PC-9 (cell line): ENCODE results near the gene DEAF1. TPM values are rescaled to one million over a fixed set of nuclear protein-coding genes. Genes with fewer than 3 reads are reported as not detected.

Source experiments
- BruUV-seq: library from RNA; stranded (reverse); fragments of 400-500 nt; replicated peaks from 2 replicates; lab custom pipeline; 2021; lab: Mats Ljungman, UMichigan
- CTCF ChIA-PET: fragments of 300-600 bp; sonication (Branson Sonifier 250); formaldehyde crosslinking; loops from one replicate; lab custom pipeline; 2022; ENCODE audit warnings: antibody characterized with exemption; lab: Charles Lee
- POLR2A ChIA-PET: fragments of 300-600 bp; sonication (Branson Sonifier 250); formaldehyde crosslinking; loops from one replicate; lab custom pipeline; 2022; ENCODE audit warnings: antibody characterized with exemption; ENCODE audit not compliant: unreplicated experiment; lab: Charles Lee
- DNase-seq, 2 experiments: peaks; one replicate each; pipeline versions ENCODE4 v3.0.0 to v3.0.0-alpha.2; 2015 to 2022; ENCODE audit warnings: mixed read lengths in 1 of 2
- H2AFZ ChIP-seq: fragments of 200-600 bp; sonication (generic); 2 replicates; pipeline ENCODE4 v1.8.1; 2017; ENCODE audit warnings: antibody characterized with exemption
- H3F3A ChIP-seq: fragments of 200-600 bp; sonication (generic); 2 replicates; pipeline ENCODE4 v1.8.1; 2017; ENCODE audit warnings: antibody characterized with exemption, mild to moderate bottlenecking, low read depth; ENCODE audit not compliant: insufficient read depth
- H3K27ac ChIP-seq: fragments of 200-600 bp; sonication (generic); 2 replicates; pipeline ENCODE4 v1.6.1; 2016; ENCODE audit warnings: mixed run types
- H3K27me3 ChIP-seq: fragments of 200-600 bp; sonication (generic); 2 replicates; pipeline ENCODE4 v1.6.1; 2016; ENCODE audit warnings: low read depth, mixed run types; ENCODE audit not compliant: insufficient read depth
- H3K36me3 ChIP-seq: fragments of 200-600 bp; sonication (generic); 2 replicates; pipeline ENCODE4 v1.6.1; 2016; ENCODE audit warnings: low read depth, mixed run types
- H3K4me1 ChIP-seq: fragments of 200-600 bp; sonication (generic); replicated peaks from 2 replicates; pipeline ENCODE4 v1.6.1; 2016; ENCODE audit warnings: mixed run types; ENCODE audit not compliant: insufficient read depth
- H3K4me2 ChIP-seq: fragments of 200-600 bp; sonication (generic); 2 replicates; pipeline ENCODE4 v1.6.1; 2017; ENCODE audit warnings: mixed run types
- H3K4me3 ChIP-seq: fragments of 200-600 bp; sonication (generic); 2 replicates; pipeline ENCODE4 v1.6.1; 2016; ENCODE audit warnings: mixed run types
- H3K79me2 ChIP-seq: fragments of 200-600 bp; sonication (generic); 2 replicates; pipeline ENCODE4 v1.6.1; 2017; ENCODE audit warnings: low read depth, mixed run types
- H3K9me2 ChIP-seq: fragments of 200-600 bp; sonication (generic); 2 replicates; pipeline ENCODE4 v1.8.1; 2017; ENCODE audit warnings: mild to moderate bottlenecking; ENCODE audit not compliant: insufficient read depth
- H3K9me3 ChIP-seq: fragments of 200-600 bp; sonication (generic); 2 replicates; pipeline ENCODE4 v1.8.1; 2016; ENCODE audit warnings: low read depth; ENCODE audit not compliant: insufficient read depth
- H4K20me1 ChIP-seq: fragments of 200-600 bp; sonication (generic); 2 replicates; pipeline ENCODE4 v1.8.1; 2017; ENCODE audit not compliant: insufficient read depth
- EZH2 ChIP-seq: fragments of 200-600 bp; sonication (generic); IDR thresholded peaks from 2 replicates; pipeline ENCODE4 v1.8.0; 2017; ENCODE audit warnings: antibody characterized with exemption, low read depth
- intact Hi-C: fragments of 100-400 bp; cut with micrococcal nuclease; formaldehyde crosslinking; loops from one replicate; pipeline ENCODE4 v1.10.0; 2022; ENCODE audit not compliant: unreplicated experiment
- total RNA-seq: library from RNA; stranded (reverse); gene quantifications from 2 replicates; pipeline ENCODE4 v1.2.3, GENCODE V29; 2021
- TF ChIP-seq, protein P1 (sequence below): fragments of 200-600 bp; sonication (generic); conservative IDR thresholded peaks from 2 replicates; pipeline ENCODE4 v1.6.1; 2017; ENCODE audit warnings: mixed run types, antibody characterized with exemption, mild to moderate bottlenecking, moderate library complexity

DEAF1 gene
- total RNA-seq, 1 experiment from 2014 or later: 36.9 TPM

DNA sequence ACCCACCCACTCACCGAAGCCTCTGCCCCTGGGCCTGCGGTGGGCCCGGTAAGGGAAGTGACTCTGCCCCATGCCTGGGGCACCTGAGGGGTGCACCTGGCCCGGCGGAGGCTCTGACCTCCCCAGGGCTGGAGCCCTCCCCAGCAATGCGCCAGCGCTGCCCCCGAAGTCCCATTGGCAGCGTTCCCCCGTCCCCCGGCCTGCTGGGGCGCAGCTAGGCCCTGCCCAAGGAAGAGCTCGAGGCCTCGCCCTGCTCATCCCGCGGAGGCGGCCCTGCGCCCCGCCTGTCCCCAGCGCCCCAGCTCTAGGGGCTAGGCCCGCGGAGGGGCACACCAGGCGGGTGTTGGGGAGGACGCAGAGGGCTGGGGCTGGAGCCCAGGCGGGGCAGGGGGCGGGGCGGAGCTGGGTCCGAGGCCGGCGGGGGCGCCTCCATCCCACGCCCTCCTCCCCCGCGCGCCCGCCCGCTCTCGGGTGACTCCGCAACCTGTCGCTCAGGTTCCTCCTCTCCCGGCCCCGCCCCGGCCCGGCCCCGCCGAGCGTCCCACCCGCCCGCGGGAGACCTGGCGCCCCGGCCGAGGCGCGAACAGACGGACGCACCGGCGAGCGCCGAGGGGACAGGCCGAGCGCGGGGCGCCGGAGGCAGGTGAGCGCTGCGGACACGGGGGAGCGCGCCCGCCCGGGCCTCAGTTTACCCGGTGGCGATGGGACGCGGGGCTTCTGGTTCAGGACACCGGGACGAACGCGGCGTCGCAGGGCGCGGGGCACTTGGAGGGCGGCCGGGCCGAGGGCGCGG is 10.8 kb upstream of the DEAF1 start, which contains the start of gene EPS8L2:
TSS of gene EPS8L2 (plus strand) at position 586 of the 793 bp plus-strand sequence. CDS start 3,177 bp downstream, outside the sequence.
- peaks cover 17% of the 10 kb centered on the region for H3K4me1 ChIP-seq
- peak; percentile 43 to 77 for DNase-seq
- POLR2A ChIA-PET: interaction anchor here (0.5 to 0.6 kb wide), 3 partner anchors 9 to 199 kb away, joined by 3 to 8 read pairs (median 3); no protein-coding TSS in a partner anchor
- 0 out of 2 replicates have a peak within 1 kb of the TSS, but pooled peaks have one; percentile 27 for H2AFZ ChIP-seq
- no peaks in the 10 kb centered on the region for H3K27me3 ChIP-seq
- peak within 1 kb of the TSS; percentile 84 for H3K4me3 ChIP-seq
- no TSS peak for BruUV-seq
- H3K9me3 ChIP-seq: no peaks in the 10 kb centered on the region
- H3K9me2 ChIP-seq: no peaks in the 10 kb centered on the region
- peaks cover 14% of the 10 kb centered on the region; the same call in 1 of the 2 replicates for H3F3A ChIP-seq
- H3K4me2 ChIP-seq: peak within 1 kb of the TSS; percentile 93
- H4K20me1 ChIP-seq: no peaks in the 10 kb centered on the region; the same call in 1 of the 2 replicates
- H3K27ac ChIP-seq: peak within 1 kb of the TSS; percentile 81
- peaks cover 33% of the 10 kb centered on the region for H3K79me2 ChIP-seq
- CTCF ChIA-PET: no interaction called here
- H3K36me3 ChIP-seq: no peaks in the 10 kb centered on the region
- intact Hi-C loops: loop anchor here (2.0 kb wide), 1 partner anchor 41 kb away; the partner anchor contains the start of gene TALDO1
- TF ChIP-seq, protein P1, sequence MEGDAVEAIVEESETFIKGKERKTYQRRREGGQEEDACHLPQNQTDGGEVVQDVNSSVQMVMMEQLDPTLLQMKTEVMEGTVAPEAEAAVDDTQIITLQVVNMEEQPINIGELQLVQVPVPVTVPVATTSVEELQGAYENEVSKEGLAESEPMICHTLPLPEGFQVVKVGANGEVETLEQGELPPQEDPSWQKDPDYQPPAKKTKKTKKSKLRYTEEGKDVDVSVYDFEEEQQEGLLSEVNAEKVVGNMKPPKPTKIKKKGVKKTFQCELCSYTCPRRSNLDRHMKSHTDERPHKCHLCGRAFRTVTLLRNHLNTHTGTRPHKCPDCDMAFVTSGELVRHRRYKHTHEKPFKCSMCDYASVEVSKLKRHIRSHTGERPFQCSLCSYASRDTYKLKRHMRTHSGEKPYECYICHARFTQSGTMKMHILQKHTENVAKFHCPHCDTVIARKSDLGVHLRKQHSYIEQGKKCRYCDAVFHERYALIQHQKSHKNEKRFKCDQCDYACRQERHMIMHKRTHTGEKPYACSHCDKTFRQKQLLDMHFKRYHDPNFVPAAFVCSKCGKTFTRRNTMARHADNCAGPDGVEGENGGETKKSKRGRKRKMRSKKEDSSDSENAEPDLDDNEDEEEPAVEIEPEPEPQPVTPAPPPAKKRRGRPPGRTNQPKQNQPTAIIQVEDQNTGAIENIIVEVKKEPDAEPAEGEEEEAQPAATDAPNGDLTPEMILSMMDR: no peak
- no peak for TF ChIP-seq EZH2

DNA sequence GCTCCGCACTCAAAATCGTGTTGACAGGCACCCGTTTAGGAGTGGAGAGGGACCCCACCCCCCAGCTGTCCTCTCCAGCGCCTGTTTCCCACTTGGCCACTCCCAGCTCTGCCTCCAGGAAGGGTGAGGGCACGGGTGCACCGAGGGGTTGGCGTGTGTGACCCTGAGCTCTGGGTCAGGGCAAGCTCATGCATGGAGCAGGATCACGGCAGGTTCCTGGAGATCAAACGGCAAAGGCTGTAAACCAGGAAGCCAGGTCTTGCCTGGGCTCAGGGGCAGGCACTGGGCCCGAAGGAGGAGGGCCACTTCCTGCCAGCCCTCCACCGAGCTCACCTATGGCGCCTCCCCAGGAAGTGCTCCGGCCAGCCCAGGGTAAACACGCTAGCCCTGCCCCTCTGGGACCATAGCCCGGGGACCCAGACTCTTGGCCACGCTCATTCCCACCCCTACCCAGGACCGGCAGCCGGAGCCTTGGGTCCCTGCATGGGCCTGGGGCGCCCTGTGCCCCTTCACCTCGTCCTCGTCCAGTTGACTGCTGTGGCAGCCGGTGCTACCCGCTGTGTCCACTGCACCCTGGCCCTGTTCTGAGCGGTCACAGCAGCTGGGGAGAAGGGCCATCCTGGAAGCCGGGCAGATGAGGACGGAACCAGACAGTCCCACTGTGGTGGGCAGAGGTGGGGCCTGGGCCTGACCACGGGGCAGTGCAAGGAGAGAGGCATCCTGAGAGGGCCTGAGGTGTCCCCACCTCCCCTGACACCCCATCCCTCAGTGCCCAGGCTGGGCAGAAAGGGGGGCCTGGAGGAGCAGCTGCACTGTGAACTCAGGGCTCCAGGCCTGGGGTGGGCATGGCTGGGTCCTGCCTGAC is 10.0 kb upstream of the DEAF1 start:
- peak overlapping the region; percentile 93 for H3K4me2 ChIP-seq
- no peaks in the 10 kb centered on the region for H3K9me3 ChIP-seq
- no peaks in the 10 kb centered on the region; the same call in 1 of the 2 replicates for H4K20me1 ChIP-seq
- H3K4me3 ChIP-seq: peak overlapping the region; percentile 84
- ChIA-PET CTCF (no interaction called here), POLR2A (interaction anchor here (0.5 to 1.0 kb wide), 3 partner anchors 9 to 198 kb away, joined by 3 to 7 read pairs (median 5); partner anchors contain the start of gene TMEM80)
- H3K36me3 ChIP-seq: no peaks in the 10 kb centered on the region
- peaks cover 17% of the 10 kb centered on the region for H3K4me1 ChIP-seq
- peaks cover 14% of the 10 kb centered on the region; the same call in 1 of the 2 replicates for H3F3A ChIP-seq
- peaks cover 27% of the 10 kb centered on the region for H3K79me2 ChIP-seq
- DNase-seq: peak; percentile 78 to 83
- H3K9me2 ChIP-seq: no peaks in the 10 kb centered on the region
- intact Hi-C loops: no loop called here
- TSS peak; percentile 21 for BruUV-seq
- no peak overlapping the region for H2AFZ ChIP-seq
- no peaks in the 10 kb centered on the region for H3K27me3 ChIP-seq
- no peak for TF ChIP-seq EZH2
- TF ChIP-seq, protein P1: no peak
- H3K27ac ChIP-seq: peak overlapping the region; percentile 55

DNA sequence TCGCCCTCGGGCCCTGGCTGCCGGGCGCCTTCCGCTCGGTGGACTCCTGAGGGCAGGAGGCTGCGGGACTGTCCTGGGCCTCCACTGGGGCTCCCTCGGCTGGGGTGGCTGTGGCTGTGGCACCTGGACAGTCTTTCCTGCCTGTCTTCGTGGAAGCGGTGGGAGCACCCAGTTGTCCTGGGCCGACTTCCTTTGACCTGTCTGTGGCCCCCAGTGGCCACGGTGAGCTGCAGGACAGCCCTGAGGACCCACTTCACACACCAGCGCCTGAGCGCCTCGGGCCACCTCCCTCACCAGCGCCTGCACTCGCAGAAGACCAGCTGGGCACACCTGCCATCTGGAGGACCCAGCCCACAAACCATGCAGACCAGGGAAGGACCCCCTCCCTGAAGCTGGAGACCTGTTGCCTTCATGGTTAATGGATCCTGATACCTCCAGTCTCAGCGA is 9.2 kb upstream of the DEAF1 start:
- H3K79me2 ChIP-seq: peaks cover 19% of the 10 kb centered on the region
- peak overlapping the region; percentile 93 for H3K4me2 ChIP-seq
- no peaks in the 10 kb centered on the region for H3K36me3 ChIP-seq
- peaks cover 17% of the 10 kb centered on the region for H3K4me1 ChIP-seq
- no peak for DNase-seq
- no peaks in the 10 kb centered on the region; the same call in 1 of the 2 replicates for H4K20me1 ChIP-seq
- H3K9me3 ChIP-seq: no peaks in the 10 kb centered on the region
- no peaks in the 10 kb centered on the region for H3K27me3 ChIP-seq
- POLR2A ChIA-PET: interaction anchor here (0.6 to 1.0 kb wide), 2 partner anchors 8 to 140 kb away, joined by 5 to 7 read pairs; partner anchors contain the start of gene TMEM80
- no peaks in the 10 kb centered on the region for H3K9me2 ChIP-seq
- peak overlapping the region; percentile 84; the same call in 1 of the 2 replicates for H3K4me3 ChIP-seq
- no peak for TF ChIP-seq EZH2
- TF ChIP-seq, protein P1: no peak
- intact Hi-C loops: no loop called here
- H3K27ac ChIP-seq: peak overlapping the region; percentile 55
- CTCF ChIA-PET: no interaction called here
- no peak overlapping the region for H2AFZ ChIP-seq
- BruUV-seq: no TSS peak
- H3F3A ChIP-seq: peaks cover 14% of the 10 kb centered on the region; the same call in 1 of the 2 replicates
